Measurements from ENCODE around the gene AK5.

GRCh38 chr1:77543822-77544448 lies 262.1 kb downstream of the AK5 start:
- TF ChIP-seq CTCF (IDR thresholded peaks at IDR 0.05) (no peak), POLR2A (IDR thresholded peaks at IDR 0.05) (no peak)
